ENCODE results near the gene BAG2. TPM values are rescaled to one million over a fixed set of nuclear protein-coding genes. Genes with fewer than 3 reads are reported as not detected.

Gene BAG2
- total and polyA plus RNA-seq, 2 of the 13 experiments (the other 11 are each of a cell fraction or from before 2014, with no cell fraction given) = 5.7 to 15.1 TPM

DNA sequence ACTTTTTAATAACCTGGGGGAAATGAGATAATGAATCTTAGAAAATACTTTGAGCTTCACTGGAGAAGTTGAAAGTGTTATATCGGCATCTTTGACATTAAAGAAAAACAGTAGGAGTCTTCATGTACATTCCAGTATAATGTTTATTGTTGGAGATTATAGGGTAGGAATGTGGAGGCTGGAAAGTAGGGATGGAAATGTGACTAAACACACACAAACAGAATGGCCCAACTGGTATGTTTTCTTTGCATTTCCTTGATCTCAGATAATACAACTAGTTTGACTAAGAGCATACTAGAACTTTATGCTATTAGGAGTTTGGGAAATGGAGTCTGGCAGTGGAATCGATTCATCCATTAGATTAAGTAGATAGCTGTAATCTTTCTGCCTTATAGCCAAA, 10.1 kb upstream of the BAG2 start:
- WGBS (ENCODE audit: low lambda C conversion rate) = 98% methylated on average over 2 of the region's 2 CpGs
- FAIRE-seq (no peak), DNase-seq (ENCODE audit: low spot score) (no peak), ATAC-seq (no peak)
- H3K4me3 ChIP-seq (replicated peaks in 1 of 3; ENCODE audit: insufficient read depth in 1 of 3, low read depth in 2 of 3, low read length in 3 of 3) = no peak overlapping the region
- in situ Hi-C loops (cut with HindIII; ENCODE audit: extremely low pct_ligation_motif_present, low pct_unique_long_range_greater_than_20kb) (no loop called here), intact Hi-C loops (cut with micrococcal nuclease; ENCODE audit: unreplicated experiment) (no loop called here)
- no peak for TF ChIP-seq ZNF282 (IDR thresholded peaks at IDR 0.05; ENCODE audit: partially characterized antibody)
- TF ChIP-seq SIN3A (IDR thresholded peaks at IDR 0.05; ENCODE audit: borderline replicate concordance, low read depth, low read length) = no peak
- TF ChIP-seq, protein P1, sequence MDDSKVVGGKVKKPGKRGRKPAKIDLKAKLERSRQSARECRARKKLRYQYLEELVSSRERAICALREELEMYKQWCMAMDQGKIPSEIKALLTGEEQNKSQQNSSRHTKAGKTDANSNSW (CRISPR knock-in tag; IDR thresholded peaks at IDR 0.05; ENCODE audit: borderline replicate concordance) = no peak
- 0 out of 2 replicates have a peak, but pooled peaks have one; percentile 30 for TF ChIP-seq ELF4 (CRISPR knock-in tag; IDR thresholded peaks at IDR 0.05; ENCODE audit: borderline replicate concordance)
- TF ChIP-seq ZNF83 (CRISPR knock-in tag; IDR thresholded peaks at IDR 0.05; ENCODE audit: borderline replicate concordance) = no peak
- H3K4me2 ChIP-seq (ENCODE audit: low read depth, low read length) = no peak overlapping the region
- H3K79me2 ChIP-seq (ENCODE audit: insufficient read depth, low read length) = no peaks in the 10 kb centered on the region
- H3K9ac ChIP-seq (ENCODE audit: insufficient read depth, low read depth, low read length) = no peak overlapping the region
- H3K9me3 ChIP-seq (ENCODE audit: low read length) = no peaks in the 10 kb centered on the region
- H3K27ac ChIP-seq (ENCODE audit: extremely low read length, insufficient read depth, low read length) = no peak overlapping the region
- peaks cover 2 to 7% of the 10 kb centered on the region in 2 experiments; a peak in 2 of 5 replicates for H3K36me3 ChIP-seq (replicated peaks in 1 of 2; ENCODE audit: control insufficient read depth in 1 of 2, insufficient read depth in 2 of 2, low read length in 2 of 2)
- H2AFZ ChIP-seq (ENCODE audit: low read length) = no peak overlapping the region
- POLR2A ChIA-PET = interaction anchor here (1.0 kb wide), 1 partner anchor 10 kb away, joined by 3 read pairs; the partner anchor contains the start of gene BAG2
- BruUV-seq (replicated peaks) = no TSS peak
- H4K20me1 ChIP-seq (ENCODE audit: insufficient read depth, low read length) = no peaks in the 10 kb centered on the region
- H3K27me3 ChIP-seq (ENCODE audit: control insufficient read depth in 1 of 2, insufficient read depth in 2 of 2, low read length in 2 of 2) = no peaks in the 10 kb centered on the region
- CTCF ChIA-PET (ENCODE audit: low intra/inter-chr PET ratio, low total read pairs) = no interaction called here
- no peaks in the 10 kb centered on the region for H3K4me1 ChIP-seq (ENCODE audit: insufficient read depth, low read length)

DNA sequence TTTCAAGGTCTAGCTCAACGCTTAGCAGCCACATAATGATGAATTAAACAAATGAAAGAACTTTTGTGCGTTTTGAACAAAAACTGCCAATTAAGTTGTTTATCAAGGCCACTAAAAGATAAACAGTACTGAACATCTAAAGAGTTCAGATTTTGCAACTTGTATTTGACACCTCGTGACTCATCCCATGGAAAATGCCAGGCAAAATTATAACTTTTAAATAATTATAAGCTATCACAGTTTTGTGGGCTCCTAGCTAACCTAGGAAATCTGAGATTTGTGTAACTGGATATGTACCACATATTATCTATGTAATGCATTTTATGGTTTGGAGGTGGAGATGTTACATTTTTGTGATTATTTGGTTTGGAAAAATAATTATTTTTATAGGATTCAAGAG, 9.6 kb upstream of the BAG2 start:
- Histone ChIP-seq H3K36me3 (replicated peaks in 1 of 2; ENCODE audit: control insufficient read depth in 1 of 2, insufficient read depth in 2 of 2, low read length in 2 of 2) (peaks cover 3 to 11% of the 10 kb centered on the region in 2 experiments; a peak in 3 of 5 replicates), H3K27me3 (ENCODE audit: control insufficient read depth in 1 of 2, insufficient read depth in 2 of 2, low read length in 2 of 2) (no peaks in the 10 kb centered on the region), H3K4me1 (ENCODE audit: insufficient read depth, low read length) (no peaks in the 10 kb centered on the region), H4K20me1 (ENCODE audit: insufficient read depth, low read length) (no peaks in the 10 kb centered on the region), H3K4me2 (ENCODE audit: low read depth, low read length) (no peak overlapping the region), H3K27ac (ENCODE audit: extremely low read length, insufficient read depth, low read length) (no peak overlapping the region), H3K9ac (ENCODE audit: insufficient read depth, low read depth, low read length) (no peak overlapping the region), H3K79me2 (ENCODE audit: insufficient read depth, low read length) (no peaks in the 10 kb centered on the region), H3K4me3 (replicated peaks in 1 of 3; ENCODE audit: insufficient read depth in 1 of 3, low read depth in 2 of 3, low read length in 3 of 3) (no peak overlapping the region), H3K9me3 (ENCODE audit: low read length) (no peaks in the 10 kb centered on the region), H2AFZ (ENCODE audit: low read length) (no peak overlapping the region)
- BruUV-seq (replicated peaks) = no TSS peak
- DNase-seq (ENCODE audit: low spot score) (no peak), ATAC-seq (no peak), FAIRE-seq (no peak)
- CTCF ChIA-PET (ENCODE audit: low intra/inter-chr PET ratio, low total read pairs) = no interaction called here
- in situ Hi-C loops (cut with HindIII; ENCODE audit: extremely low pct_ligation_motif_present, low pct_unique_long_range_greater_than_20kb) (no loop called here), intact Hi-C loops (cut with micrococcal nuclease; ENCODE audit: unreplicated experiment) (no loop called here)
- 89% methylated on average over 3 of the region's 3 CpGs for WGBS (ENCODE audit: low lambda C conversion rate)
- POLR2A ChIA-PET = interaction anchor here (1.0 kb wide), 1 partner anchor 10 kb away, joined by 3 read pairs; the partner anchor contains the start of gene BAG2
- no peak for TF ChIP-seq NR2F1 (CRISPR knock-in tag; IDR thresholded peaks at IDR 0.05)
- TF ChIP-seq HOXD1 (CRISPR knock-in tag; IDR thresholded peaks at IDR 0.05) = no peak
- TF ChIP-seq, protein P2, sequence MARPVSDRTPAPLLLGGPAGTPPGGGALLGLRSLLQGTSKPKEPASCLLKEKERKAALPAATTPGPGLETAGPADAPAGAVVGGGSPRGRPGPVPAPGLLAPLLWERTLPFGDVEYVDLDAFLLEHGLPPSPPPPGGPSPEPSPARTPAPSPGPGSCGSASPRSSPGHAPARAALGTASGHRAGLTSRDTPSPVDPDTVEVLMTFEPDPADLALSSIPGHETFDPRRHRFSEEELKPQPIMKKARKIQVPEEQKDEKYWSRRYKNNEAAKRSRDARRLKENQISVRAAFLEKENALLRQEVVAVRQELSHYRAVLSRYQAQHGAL (CRISPR knock-in tag; IDR thresholded peaks at IDR 0.05; ENCODE audit: not compliant biosample characterization) = no peak
- TF ChIP-seq, protein P3, sequence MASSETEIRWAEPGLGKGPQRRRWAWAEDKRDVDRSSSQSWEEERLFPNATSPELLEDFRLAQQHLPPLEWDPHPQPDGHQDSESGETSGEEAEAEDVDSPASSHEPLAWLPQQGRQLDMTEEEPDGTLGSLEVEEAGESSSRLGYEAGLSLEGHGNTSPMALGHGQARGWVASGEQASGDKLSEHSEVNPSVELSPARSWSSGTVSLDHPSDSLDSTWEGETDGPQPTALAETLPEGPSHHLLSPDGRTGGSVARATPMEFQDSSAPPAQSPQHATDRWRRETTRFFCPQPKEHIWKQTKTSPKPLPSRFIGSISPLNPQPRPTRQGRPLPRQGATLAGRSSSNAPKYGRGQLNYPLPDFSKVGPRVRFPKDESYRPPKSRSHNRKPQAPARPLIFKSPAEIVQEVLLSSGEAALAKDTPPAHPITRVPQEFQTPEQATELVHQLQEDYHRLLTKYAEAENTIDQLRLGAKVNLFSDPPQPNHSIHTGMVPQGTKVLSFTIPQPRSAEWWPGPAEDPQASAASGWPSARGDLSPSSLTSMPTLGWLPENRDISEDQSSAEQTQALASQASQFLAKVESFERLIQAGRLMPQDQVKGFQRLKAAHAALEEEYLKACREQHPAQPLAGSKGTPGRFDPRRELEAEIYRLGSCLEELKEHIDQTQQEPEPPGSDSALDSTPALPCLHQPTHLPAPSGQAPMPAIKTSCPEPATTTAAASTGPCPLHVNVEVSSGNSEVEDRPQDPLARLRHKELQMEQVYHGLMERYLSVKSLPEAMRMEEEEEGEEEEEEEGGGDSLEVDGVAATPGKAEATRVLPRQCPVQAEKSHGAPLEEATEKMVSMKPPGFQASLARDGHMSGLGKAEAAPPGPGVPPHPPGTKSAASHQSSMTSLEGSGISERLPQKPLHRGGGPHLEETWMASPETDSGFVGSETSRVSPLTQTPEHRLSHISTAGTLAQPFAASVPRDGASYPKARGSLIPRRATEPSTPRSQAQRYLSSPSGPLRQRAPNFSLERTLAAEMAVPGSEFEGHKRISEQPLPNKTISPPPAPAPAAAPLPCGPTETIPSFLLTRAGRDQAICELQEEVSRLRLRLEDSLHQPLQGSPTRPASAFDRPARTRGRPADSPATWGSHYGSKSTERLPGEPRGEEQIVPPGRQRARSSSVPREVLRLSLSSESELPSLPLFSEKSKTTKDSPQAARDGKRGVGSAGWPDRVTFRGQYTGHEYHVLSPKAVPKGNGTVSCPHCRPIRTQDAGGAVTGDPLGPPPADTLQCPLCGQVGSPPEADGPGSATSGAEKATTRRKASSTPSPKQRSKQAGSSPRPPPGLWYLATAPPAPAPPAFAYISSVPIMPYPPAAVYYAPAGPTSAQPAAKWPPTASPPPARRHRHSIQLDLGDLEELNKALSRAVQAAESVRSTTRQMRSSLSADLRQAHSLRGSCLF (CRISPR knock-in tag; IDR thresholded peaks at IDR 0.05; ENCODE audit: borderline replicate concordance) = no peak
- no peak for TF ChIP-seq CAMTA2 (CRISPR knock-in tag; IDR thresholded peaks at IDR 0.05; ENCODE audit: borderline replicate concordance)
- TF ChIP-seq SP1 (IDR thresholded peaks at IDR 0.05) = no peak
- no peak for TF ChIP-seq SP1 (CRISPR knock-in tag; IDR thresholded peaks at IDR 0.05)
- no peak for TF ChIP-seq SP5 (CRISPR knock-in tag; IDR thresholded peaks at IDR 0.05; ENCODE audit: borderline replicate concordance, low read depth)
- no peak for TF ChIP-seq SALL2 (CRISPR knock-in tag; IDR thresholded peaks at IDR 0.05)

Measured in HepG2 (cell line).